ENCODE measurements around the gene PUM2.
"Not testable (repeated sequence)": the region's sequence is repeated elsewhere in the genome, so short reads cannot be mapped to it uniquely, and the experiment has no call there.

The PUM2 gene

GRCh38 chr2:20350753-20351554, at the start of gene PUM2:
PUM2 (minus strand) TSS chr2:20350844; CDS start chr2:20327360, 23,484 bp downstream.
- peak; percentile 98 for DNase-seq

- no peak for DNase-seq
Observed at GRCh38 chr2:20400306-20400705, 49.7 kb upstream of the PUM2 start.

GRCh38 chr2:20398956-20399567, 48.4 kb upstream of the PUM2 start:
- no peak for DNase-seq

GRCh38 chr2:20397811-20398447, 47.3 kb upstream of the PUM2 start:
- no peak for DNase-seq

GRCh38 chr2:20396356-20397000, 45.8 kb upstream of the PUM2 start:
- DNase-seq = no peak

- DNase-seq = no peak
Observed at GRCh38 chr2:20393986-20394385, 43.3 kb upstream of the PUM2 start.

GRCh38 chr2:20391951-20392699, 41.5 kb upstream of the PUM2 start:
- no peak for DNase-seq

GRCh38 chr2:20390524-20391123, 40.0 kb upstream of the PUM2 start:
- DNase-seq = no peak

GRCh38 chr2:20384953-20385352, 34.3 kb upstream of the PUM2 start:
- no peak for DNase-seq

- no peak for DNase-seq
Observed at GRCh38 chr2:20382965-20383810, 32.5 kb upstream of the PUM2 start.

- DNase-seq = no peak
Observed at GRCh38 chr2:20381457-20381856, 30.8 kb upstream of the PUM2 start.

GRCh38 chr2:20378891-20379519, 28.4 kb upstream of the PUM2 start:
- DNase-seq = no peak

GRCh38 chr2:20378341-20378740, 27.7 kb upstream of the PUM2 start:
- no peak for DNase-seq

- no peak for DNase-seq
Observed at GRCh38 chr2:20377741-20378140, 27.1 kb upstream of the PUM2 start.

GRCh38 chr2:20374982-20375381, 24.3 kb upstream of the PUM2 start:
- DNase-seq = not testable (repeated sequence)

GRCh38 chr2:20372896-20373640, 22.4 kb upstream of the PUM2 start:
- DNase-seq = no peak

GRCh38 chr2:20371323-20372025, 20.8 kb upstream of the PUM2 start:
- DNase-seq = no peak

GRCh38 chr2:20370191-20370590, 19.5 kb upstream of the PUM2 start:
- DNase-seq = no peak

GRCh38 chr2:20369366-20369765, 18.7 kb upstream of the PUM2 start:
- no peak for DNase-seq

Measured in GDM1 (cell line).